GM13976 (cell line): ENCODE results near the gene SGSM2.

Experiments
- DNase-seq: peaks from one replicate; pipeline ENCODE4 v3.0.0; 2012; ENCODE audit warnings: low spot score
- in situ Hi-C: fragments of 300-500 bp; cut with MboI; formaldehyde crosslinking; loops from one replicate; pipeline ENCODE4 v1.12.0; 2022; ENCODE audit warnings: low sequenced_read_pairs, mixed read lengths, inconsistent platforms; ENCODE audit not compliant: unreplicated experiment
- TF ChIP-seq, protein P1 (sequence below): IDR thresholded peaks from 2 replicates; pipeline ENCODE4 v1.5.1; 2012; ENCODE audit warnings: borderline replicate concordance, mild to moderate bottlenecking; ENCODE audit not compliant: insufficient read depth; ENCODE audit errors: extremely low read depth, missing control alignments, control extremely low read depth

SGSM2 gene

DNA sequence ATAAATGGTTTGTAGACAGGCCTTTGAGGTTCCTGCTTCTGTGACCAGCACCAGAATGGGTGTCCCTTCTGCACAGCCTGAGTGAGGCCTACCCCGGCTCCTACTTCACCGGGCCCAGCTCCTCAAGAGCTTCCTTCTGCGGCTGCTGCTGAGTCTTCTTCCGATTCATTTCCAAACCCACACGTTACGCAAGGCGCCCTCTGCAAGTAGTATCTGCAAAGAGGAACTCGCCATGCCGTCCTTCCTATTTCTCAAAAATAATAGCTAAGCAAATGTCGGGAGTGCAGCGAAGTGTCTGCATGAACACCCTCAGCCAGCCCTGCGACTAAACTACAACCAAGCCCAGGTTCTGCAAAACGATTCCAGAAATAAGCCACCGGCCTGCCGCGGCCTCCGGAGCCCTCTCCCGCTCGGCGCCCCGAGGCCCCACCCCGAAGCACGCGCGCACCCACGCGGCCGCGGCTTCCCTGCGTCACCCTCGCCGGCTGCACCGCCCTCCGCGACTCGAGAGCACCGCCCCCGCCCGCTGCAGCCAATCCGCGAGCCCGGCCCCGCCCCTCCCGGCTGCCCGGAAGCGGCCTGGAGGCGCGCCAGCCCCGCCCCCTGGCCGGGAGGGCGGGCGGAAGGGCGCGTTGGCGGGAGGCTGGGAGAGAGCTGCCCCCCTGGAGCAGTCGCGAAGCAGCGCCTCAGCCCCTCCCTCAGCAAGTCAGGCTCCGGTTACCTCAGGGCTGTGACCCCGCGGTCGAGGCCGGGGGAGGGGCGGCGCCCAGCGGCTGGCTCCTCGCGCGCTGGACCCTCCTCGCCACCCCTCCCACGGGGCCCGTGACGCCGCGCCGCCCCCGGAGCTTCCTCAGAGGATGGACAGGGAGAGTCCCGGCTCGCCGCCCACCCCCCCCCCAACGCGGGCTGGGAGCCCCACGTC is 55.2 kb downstream of the SGSM2 start:
- in situ Hi-C loops, result no loop called here
- TF ChIP-seq, protein P1, sequence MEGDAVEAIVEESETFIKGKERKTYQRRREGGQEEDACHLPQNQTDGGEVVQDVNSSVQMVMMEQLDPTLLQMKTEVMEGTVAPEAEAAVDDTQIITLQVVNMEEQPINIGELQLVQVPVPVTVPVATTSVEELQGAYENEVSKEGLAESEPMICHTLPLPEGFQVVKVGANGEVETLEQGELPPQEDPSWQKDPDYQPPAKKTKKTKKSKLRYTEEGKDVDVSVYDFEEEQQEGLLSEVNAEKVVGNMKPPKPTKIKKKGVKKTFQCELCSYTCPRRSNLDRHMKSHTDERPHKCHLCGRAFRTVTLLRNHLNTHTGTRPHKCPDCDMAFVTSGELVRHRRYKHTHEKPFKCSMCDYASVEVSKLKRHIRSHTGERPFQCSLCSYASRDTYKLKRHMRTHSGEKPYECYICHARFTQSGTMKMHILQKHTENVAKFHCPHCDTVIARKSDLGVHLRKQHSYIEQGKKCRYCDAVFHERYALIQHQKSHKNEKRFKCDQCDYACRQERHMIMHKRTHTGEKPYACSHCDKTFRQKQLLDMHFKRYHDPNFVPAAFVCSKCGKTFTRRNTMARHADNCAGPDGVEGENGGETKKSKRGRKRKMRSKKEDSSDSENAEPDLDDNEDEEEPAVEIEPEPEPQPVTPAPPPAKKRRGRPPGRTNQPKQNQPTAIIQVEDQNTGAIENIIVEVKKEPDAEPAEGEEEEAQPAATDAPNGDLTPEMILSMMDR, result no peak
- peak; percentile 95 for DNase-seq

DNA sequence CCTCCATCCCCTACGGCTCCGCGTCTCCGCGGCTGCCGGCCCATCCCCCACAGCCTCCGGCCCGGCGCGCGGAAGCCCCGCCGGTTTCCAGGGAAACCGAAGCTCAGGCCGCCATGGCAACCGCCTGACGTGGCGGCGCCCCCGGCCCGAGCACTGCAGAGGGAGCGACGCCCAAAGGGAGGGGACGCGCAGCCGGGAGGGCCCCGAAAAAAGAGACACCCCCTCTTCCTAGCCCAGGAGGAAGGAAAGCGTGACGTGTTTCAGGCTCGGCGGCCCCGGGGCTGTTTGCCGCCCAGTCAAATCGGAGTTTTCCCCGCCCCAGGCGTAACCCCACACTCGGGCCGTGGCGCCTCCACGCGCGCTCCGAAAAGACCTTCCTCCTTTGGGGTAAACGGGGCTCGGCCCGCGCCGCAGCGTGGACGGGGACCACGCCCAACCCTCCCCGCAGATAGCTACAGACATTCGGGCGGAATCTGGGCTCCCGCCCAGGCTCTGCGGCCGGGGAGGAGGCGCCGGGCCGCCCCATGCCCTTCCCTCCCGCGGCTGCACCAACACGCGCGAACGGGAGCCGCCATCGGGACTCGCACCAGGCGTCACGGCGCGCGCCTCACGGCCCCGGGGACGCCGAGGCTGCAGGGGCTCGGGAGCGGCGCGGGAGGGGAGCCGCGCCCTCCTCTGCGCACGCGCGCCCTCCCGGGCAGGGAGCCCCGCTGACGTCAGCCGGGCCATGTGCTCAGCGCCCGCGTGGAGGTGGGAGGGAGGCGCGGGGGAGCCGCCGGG is 56.1 kb downstream of the SGSM2 start:
- DNase-seq, result peak; percentile 91
- in situ Hi-C loops, result no loop called here
- TF ChIP-seq, protein P1, result no peak

DNA sequence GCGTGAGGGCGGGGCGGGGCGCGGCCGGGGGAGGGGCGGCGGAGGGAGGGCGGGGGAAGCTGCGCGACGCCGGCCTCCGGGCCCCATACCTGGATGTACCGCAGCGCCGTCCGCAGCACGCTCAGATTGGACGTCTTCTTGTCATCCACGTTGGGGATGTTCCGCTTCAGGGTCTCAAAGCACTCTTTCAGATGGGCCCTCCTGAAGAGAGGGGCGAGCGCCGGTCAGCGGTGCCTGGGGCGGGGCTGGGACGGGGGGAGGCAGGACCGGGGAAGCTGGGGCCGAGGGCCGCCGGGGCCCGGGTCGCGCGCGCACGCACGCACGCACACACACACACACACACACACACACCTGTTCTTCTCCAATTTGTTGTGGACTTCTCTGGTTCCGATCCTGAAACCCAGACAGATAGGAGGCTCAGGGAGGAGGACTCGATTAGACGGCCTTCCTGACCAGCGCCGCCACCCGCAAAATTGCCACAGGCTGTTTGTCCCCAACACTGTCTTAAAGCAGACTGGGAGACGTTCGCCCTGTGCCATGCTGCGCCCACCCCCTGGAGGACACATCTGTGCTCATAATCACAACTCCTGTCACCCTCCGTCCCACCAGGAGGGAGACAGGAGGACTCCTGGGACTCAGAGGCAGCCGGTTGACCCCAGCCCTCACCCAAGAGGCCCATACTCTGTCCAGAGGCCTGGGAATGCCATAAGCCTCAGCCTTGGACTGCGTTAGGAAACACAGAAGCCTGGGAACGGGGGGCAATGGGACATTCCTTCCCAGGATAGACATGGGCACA is 56.9 kb downstream of the SGSM2 start:
- no peak for DNase-seq
- TF ChIP-seq, protein P1, result no peak
- in situ Hi-C loops, result no loop called here

DNA sequence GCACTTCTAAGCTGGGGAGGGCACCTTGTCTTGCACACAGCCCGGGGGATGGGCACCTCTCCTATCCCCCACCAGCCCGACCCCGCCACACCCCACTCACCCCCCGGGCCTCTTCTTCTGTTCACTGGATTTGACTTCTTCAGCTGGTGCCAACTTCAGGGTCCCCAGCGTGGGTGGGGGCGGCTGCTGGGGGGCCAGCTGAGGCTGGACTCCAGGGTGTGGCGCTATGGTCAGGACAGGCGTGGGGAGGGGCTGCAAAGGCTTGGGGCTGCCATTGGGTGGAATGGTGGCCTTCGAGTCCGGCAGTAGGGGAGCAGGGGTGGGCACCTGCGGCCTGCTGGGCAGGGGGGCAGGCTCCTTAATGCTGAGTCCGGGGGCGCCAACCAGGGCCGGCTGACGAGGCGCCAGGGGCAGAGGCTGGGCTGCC is 57.5 kb downstream of the SGSM2 start:
- TF ChIP-seq, protein P1, result no peak
- in situ Hi-C loops, result no loop called here
- DNase-seq, result no peak

DNA sequence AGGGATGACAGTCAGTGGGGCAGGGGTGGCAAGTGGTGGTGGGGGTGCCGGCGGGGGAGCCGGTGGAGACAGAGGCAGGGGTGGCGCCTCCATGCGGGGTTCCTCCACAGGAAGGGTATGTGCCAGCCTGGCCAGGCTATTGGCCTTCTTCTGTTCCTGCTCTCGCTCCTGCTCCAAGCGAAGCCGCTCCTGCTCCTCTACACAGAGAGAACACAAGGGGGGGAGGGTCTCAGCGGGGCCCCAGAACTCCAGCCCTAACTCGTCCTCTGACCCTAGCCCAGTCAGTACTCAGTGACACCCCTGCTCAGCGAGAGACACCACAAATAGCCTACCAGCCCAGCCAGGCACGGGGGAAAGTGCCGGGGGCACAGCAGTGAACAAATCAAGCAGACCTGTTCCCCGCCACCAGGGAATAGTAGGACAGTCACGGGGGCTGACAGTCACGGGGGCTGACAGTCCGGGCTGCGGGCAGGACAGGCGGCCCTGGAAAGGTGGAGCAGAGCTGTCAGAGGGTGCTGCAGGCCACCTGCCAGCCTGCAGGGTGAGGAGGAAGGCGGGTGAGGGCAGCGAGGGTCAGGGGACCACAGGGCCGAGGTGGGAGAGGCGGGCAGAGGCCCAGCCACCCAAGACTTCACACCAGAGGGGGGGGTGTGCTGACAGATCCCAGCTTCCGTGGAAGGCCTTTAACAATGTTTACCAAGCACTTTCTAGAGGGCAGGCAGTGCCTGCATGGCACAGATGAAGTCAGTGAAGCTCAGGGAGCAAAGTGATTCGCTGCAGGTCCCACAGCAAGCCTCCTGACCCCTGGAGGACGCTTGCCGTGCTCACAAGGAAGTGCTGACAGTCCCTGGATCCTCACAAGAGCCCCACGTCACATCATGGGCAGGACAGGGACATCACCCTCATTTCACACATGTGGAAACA is 58.2 kb downstream of the SGSM2 start:
- TF ChIP-seq, protein P1, result no peak
- in situ Hi-C loops, result no loop called here
- DNase-seq, result no peak

DNA sequence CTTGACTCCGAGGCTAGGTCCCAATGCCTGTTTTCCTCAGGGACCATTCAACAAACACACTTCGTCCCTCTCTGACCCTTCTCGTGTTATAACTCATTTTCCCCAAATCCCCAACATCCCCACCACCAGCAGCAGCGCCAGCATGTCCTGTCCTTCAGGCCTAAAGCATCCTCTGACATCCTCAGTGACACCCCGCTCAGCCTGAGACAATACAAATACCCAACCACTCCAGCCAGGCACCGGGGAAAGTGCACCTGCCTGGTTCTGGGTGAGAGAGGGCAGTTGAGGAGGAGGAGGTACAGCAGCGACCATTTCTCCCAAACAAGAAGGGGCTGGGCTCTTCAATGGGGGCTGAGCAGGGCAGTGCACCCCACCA is 58.9 kb downstream of the SGSM2 start:
- in situ Hi-C loops, result no loop called here
- DNase-seq, result no peak
- TF ChIP-seq, protein P1, result no peak
